ENCODE results near the gene CIC. TPM values are rescaled to one million over a fixed set of nuclear protein-coding genes. Genes with fewer than 3 reads are reported as not detected.
A peak's percentile ranks its signal among the peaks of the same experiment; 100 is the strongest.

Gene CIC
- total and polyA plus RNA-seq, 9 of the 15 experiments (the other 6 are each of a cell fraction or from before 2014, with no cell fraction given): 0.07 to 44.7 (median 8.6) TPM

DNA sequence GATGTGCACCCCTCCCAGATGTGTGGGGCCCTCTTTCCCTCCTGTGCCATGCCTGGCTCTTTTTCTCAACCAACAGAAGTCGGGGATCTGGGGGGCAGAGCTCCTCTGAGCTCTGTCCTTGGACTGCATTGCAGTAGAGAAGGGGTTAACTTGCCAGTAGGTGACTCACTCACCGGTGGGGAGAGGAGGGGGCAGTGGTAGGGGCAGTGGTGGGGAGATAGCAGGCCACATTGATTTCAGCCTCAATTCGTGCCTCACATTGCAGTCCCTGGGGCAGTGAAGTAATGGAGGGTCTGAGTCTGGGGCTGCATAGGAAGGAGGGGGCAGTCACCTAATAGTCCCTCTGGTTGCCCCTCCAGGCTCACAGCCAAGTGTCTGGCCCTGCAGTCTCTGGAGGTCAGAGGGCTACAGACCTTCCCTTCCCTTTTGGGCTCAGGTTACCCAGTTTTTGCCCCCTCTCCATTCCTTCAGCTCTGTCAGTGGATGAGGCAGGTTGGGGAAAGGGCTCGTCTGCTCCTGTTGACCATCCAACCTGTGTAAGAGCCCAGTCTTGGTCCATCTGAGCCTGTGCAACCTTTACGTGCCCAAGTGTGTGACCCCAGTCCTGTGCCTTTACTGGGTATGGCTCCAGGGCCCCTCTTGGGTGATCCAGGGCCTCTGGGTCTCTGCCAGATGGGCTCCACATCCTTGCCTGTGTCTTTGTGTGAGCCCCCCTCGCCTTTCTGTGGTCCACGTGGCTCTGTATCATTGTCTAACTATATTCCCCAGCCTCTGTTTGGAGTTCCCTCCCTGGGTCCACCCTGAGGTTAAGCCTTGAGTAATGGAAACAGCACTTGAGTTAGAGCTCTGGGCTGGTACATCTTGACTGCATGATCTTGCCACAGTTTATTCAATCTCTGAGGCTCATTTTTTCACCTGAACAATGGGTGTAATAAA is 13.0 kb downstream of the CIC start (continued):
- TF ChIP-seq HMG20B (CRISPR knock-in tag; IDR thresholded peaks at IDR 0.05): no peak
- no peak for TF ChIP-seq RBM15 (IDR thresholded peaks at IDR 0.05; ENCODE audit: insufficient read depth, low read length)
- peak in 1 of 2 experiments; percentile 68; a peak in 1 of 4 replicates for TF ChIP-seq MAZ (CRISPR knock-in tag; conservative IDR thresholded peaks at IDR 0.05 in 1 of 2, IDR thresholded peaks at IDR 0.05 in 1 of 2)
- TF ChIP-seq SREBF1 (IDR thresholded peaks at IDR 0.05; ENCODE audit: borderline replicate concordance, low read depth, low read length): no peak
- TF ChIP-seq ARID1B (IDR thresholded peaks at IDR 0.05): peak; percentile 66
- TF ChIP-seq FOSL1 (tag; conservative IDR thresholded peaks at IDR 0.05): peak; percentile 93
- peak; percentile 87 for TF ChIP-seq JUN (IDR thresholded peaks at IDR 0.05; ENCODE audit: borderline replicate concordance, low read depth, low read length)
- no peak for TF ChIP-seq JUN (CRISPR knock-in tag; IDR thresholded peaks at IDR 0.05; ENCODE audit: borderline replicate concordance)
- peak; percentile 10; the same call in 1 of the 2 replicates for TF ChIP-seq CBFA2T2 (conservative IDR thresholded peaks at IDR 0.05)
- TF ChIP-seq TBL1XR1 (IDR thresholded peaks at IDR 0.05; ENCODE audit: low read length in 2 of 2): 0 out of 4 replicates have a peak, but pooled peaks of 1 of the 2 experiments have one; percentile 36
- TF ChIP-seq EGR1 (conservative IDR thresholded peaks at IDR 0.05): peak; percentile 20; the same call in 1 of the 2 replicates
- TF ChIP-seq, protein P1, sequence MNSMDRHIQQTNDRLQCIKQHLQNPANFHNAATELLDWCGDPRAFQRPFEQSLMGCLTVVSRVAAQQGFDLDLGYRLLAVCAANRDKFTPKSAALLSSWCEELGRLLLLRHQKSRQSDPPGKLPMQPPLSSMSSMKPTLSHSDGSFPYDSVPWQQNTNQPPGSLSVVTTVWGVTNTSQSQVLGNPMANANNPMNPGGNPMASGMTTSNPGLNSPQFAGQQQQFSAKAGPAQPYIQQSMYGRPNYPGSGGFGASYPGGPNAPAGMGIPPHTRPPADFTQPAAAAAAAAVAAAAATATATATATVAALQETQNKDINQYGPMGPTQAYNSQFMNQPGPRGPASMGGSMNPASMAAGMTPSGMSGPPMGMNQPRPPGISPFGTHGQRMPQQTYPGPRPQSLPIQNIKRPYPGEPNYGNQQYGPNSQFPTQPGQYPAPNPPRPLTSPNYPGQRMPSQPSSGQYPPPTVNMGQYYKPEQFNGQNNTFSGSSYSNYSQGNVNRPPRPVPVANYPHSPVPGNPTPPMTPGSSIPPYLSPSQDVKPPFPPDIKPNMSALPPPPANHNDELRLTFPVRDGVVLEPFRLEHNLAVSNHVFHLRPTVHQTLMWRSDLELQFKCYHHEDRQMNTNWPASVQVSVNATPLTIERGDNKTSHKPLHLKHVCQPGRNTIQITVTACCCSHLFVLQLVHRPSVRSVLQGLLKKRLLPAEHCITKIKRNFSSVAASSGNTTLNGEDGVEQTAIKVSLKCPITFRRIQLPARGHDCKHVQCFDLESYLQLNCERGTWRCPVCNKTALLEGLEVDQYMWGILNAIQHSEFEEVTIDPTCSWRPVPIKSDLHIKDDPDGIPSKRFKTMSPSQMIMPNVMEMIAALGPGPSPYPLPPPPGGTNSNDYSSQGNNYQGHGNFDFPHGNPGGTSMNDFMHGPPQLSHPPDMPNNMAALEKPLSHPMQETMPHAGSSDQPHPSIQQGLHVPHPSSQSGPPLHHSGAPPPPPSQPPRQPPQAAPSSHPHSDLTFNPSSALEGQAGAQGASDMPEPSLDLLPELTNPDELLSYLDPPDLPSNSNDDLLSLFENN (IDR thresholded peaks at IDR 0.05; ENCODE audit: low read depth in 2 of 2, low read length in 2 of 2): no peak
- peak; percentile 37 for TF ChIP-seq FOS (IDR thresholded peaks at IDR 0.05; ENCODE audit: extremely low read depth, insufficient read length)
- TF ChIP-seq CBFA2T3 (IDR thresholded peaks at IDR 0.05): peak; percentile 51
